NCI-H1417 (cell line): Measurements from ENCODE around the gene FGFBP2.

Source experiments
- DNase-seq, 3 experiments: peaks; one replicate each; lab custom pipeline; 2025; lab: John Stamatoyannopoulos, UW

The FGFBP2 gene

DNA sequence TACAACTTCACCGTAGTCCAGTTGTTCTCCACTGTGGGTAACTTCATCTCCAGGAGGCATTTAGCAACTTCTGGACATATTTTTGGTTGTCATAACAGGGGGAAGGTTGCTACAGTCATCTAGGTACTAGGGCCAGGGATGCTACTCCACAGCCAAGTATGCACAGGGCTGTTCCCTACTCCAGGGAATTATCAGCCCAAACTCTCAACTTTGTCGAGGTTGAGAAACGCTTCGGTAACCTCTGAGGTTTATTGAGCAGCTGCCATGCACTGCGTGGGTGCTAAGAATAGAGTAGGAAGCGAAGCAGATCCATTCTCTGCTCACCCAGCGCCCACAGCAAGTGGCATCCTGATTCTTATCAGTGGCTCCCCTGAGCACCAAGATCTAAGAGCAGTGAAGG is 32.7 kb downstream of the FGFBP2 start:
- no peak for DNase-seq

DNA sequence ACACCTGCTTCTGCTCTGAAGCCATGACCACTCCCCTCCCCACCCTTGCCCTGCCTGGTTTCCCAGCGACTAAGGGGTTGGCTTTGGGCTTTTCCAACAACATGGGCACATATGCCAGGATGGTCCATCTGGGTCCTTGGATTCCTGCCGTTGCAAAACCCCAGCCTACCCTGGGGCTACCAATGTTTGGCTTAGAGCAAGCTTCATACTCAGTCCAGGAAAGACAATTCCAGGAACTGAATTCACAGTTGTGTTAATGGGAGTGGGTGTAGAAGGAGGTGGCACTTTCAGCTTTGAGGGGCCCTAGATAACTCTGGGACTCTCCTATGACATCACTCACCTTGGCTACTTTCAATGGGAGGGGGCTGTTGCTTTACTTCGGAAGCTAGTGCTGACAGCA is 33.4 kb downstream of the FGFBP2 start:
- DNase-seq, result no peak

DNA sequence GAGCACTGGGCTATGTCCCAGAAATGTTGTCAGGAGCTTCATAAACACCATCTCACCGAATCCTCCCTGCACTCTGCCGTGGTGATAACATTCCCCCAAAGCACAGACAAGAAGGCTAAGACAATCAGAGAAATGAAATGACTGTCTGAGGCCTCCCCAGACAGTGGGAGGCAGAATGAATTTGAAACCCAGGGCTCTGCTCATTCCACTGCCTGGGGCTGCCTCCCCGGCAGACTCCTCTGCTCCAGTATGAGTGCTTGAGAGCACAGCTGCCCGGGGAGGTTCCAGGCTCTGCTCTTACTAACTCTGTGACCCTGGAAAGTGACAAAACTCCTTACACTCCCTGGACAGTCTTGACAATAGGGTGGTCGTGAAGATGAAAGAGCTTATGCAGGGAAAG is 34.1 kb downstream of the FGFBP2 start:
- no peak for DNase-seq

DNA sequence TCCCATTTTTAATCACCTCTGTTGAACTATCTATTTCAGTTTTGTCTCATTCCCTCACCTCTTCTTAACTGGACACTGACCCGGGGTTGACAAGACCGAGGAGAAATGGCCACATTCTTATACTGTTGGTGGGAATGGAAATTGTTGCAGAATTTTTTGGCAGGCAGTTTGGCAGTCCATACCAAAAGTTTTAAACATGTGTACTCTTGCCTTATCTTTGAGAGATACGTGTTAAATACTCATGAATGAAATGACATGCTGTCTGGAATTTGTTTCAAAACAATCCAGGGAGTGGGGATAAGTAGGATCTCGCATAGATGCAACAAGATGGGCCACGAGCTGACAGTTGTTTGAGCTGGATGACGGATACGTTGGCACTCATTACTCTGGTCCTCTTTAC is 36.5 kb downstream of the FGFBP2 start:
- no peak for DNase-seq

DNA sequence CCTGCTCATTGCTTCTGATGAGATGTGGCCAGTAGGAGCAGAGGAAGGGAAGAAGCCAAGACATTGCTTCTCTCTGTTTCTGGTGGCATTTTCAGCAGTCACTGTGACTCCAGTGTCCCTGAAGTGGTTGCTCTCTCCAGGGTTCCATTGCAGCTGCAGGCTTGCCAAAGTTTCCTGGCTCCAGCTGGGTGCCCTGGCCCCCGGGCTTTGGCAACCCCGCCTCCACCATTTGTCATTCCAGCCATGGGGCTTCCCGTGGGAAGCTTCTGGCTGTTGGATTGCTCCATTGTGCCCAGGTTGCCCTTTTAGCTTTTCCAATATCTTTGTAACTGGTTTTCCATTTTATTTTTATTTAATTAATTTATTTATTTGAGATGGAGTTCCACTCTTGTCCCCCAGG is 37.1 kb downstream of the FGFBP2 start:
- DNase-seq, result peak in 1 of 3 experiments; percentile 4

DNA sequence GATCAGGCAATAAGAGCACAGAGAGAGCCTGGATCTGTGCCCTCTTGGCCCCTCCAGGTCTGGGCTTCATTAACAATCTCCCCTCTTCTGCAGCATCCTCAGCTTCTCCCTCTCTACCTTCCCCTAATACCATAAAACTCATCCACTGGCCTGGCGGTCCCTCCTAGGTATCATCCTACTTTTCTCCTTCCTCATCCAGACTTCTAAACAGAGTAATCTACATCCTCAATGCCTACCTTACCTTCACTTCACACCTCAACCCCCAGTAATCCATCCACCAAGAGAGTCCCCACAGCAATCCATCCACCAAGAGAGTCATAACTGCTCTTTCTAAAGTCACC is 41.4 kb downstream of the FGFBP2 start:
- no peak for DNase-seq

DNA sequence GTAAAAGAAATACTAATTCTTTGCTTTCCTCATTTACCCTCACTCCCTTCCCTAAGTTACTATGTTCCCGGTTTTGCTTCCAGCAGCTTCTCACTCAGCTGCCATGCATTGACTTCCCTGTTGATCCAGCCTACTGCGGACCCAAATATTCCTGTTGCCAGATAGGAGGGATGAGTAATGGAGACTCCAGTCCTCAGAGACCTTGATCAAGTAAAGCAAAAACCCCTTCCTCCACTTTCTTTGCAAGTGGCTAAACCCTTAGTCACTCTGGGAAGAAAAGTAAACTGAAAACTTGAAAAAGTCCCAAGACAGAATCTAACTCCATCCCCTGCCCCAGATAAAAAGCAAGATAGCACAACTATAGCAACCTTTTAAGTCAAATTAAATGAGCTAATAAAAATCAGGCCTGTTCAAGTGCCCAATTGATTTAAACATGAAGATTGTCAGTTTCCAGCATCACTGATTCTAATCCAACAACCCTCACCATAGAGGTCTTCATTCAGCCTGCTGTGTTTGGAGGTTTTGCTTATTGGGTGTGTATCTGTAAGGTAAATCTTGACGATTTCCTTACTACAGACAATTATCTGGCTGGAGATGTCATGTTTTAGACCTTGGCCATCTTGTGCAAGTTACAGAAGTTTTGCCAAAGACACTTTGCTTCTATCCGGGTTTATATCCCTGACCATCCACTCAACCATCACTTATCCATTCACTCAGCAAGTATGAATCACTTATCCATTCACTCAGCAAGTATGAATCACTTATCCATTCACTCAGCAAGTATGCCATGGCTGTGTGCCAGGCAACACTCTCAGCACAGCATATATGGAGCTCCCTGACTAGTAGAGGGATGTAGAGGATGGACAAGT is 42.0 kb downstream of the FGFBP2 start:
- peak in 1 of 3 experiments; percentile 76 for DNase-seq

DNA sequence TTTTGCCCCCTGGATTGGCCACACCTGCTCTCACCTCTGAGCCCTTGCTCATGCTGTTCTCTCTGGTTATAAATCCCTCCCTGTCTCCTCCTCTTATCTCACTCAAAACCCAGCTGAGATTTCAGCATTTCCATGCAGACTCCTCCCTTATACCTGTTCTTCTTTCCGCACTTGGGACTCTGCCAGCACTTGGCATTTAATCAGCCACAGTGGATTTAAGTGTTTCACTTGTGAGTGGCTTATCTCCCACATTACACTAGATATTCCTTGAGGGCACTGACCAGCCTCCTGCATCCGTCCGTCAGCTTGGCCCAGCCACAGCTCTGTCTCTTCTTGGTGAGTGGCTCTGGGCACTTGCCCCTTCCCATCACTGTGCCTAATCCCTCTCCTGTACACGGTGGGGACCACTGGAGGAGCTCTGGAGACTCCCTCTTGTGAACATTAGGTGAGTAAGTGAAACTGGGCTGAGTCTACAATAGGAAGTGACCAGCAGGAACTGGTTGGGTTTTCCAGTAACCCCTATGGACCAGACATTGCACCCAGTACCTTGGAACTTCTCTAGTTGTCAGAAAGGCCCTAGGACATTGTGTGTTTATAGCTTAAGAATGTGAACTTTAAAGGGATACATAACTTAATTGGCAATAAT is 44.4 kb downstream of the FGFBP2 start:
- peak in 1 of 3 experiments; percentile 81 for DNase-seq

DNA sequence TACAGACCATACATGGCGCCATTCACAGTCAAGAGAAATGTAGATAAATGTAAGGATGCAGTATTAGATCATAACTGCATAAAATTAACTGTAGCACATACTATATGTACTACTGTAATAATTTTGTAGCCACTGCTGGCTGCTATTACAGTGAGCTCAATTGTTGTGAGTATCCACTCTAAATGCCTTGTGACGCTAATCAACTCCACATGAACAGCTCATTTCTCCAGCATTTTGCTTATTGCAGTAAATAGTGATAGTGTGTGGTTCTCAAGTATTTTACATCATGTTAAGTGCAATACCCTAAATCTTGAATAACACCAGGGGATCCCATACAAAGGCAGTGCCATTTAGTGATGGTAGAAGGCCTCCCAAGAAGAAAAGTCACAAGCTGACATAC is 45.7 kb downstream of the FGFBP2 start:
- DNase-seq, result no peak

DNA sequence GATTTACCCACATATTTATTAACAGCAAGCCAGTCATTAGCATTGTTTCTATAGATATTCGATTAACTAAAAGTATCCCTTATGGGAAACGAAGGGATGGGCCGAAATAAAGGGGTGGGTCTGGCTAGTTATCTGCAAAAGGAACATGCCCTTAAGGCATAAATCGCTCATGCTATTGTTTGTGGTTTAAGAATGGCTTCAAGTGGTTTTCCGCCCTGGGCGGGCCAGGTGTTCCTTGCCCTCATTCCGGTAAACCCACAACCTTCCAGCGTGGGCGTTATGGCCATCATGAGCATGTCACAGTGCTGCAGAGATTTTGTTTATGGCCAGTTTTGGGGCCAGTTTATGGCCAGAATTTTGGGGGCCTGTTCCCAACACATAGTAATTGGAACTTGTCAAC is 46.6 kb downstream of the FGFBP2 start:
- DNase-seq, result peak in 1 of 3 experiments; percentile 3

DNA sequence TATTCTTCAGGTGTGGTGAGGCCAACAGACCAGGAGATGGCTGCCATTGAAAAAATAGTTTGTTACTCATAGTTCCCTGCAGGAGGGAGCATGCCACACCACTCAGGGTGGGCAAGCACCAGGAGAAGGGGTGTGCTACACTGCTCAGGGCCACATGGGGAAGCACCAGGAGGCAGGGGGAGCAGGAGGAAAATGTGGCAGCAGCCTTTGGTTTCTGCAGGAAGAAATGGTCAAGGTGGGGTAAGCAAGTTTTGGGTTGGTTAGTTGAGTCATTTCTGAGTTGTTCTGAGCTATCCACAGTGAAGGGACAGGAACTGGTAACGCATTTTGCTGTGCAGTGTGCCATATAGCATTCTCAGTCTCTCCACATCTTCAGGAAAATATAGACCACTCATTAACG is 48.2 kb downstream of the FGFBP2 start:
- no peak for DNase-seq

DNA sequence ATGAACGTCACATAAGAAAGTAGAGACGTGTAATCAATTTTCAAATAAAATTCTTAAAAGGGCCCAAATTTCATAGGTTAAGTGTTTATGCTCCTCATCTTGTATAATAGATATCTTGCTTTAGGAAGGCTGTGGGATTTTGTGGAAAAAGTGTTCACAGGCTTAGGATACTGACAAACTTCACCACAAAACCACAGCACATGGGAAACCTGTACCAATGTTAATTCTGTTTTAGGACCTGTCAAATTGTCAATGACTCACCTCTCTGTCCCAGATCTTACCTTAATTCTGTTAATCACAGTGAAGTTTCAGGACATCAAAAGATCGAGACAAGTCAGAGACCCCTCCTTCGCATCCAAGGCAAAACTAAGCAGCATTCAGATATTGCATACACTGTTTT is 48.7 kb downstream of the FGFBP2 start:
- no peak for DNase-seq

DNA sequence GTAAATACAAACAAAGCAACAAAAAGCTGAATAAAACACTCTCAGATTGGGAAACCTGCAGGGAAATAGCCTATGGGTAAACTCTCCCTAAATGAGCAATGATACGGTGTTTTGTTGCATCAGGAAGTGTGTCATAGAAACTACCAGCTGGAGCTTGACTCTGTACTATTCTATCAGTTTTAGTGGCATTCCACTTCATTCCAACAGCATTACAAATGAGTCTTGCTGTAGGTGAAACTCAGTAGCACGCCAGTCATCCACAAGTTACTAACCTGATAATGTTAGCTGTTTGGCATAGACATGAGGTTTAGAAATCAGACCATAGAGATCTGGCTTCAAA is 49.4 kb downstream of the FGFBP2 start:
- no peak for DNase-seq

DNA sequence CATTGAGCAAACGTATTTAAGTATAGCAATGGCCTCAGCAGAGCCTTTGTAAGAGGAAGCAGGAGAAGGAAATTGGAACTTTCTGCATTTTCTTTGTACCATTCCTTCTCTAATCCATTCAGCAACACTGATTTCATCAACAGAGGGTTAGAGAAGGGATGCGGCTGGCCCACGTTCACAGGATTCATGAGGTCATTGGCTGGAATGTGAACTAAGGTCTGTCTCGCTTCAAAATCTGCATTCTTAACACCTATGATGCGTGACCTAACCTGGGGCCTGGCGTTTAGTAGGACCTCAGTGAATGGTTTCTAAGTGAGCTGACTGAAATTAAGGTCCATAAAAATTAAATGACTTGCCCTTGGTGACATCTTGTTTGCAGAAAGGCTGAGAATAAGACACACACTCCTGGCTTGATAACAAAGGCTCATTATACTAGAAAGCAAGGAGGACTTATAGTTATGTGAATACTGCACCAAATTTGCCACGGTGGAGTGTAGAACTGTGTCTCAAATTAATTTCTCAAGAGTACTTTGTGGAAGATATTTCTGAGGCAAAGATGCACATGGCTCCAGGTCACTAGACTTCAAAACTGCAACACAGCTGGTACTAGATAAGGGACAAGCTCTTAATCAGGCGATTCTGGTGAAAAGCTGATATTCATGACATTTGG is 49.9 kb downstream of the FGFBP2 start:
- DNase-seq, result no peak

DNA sequence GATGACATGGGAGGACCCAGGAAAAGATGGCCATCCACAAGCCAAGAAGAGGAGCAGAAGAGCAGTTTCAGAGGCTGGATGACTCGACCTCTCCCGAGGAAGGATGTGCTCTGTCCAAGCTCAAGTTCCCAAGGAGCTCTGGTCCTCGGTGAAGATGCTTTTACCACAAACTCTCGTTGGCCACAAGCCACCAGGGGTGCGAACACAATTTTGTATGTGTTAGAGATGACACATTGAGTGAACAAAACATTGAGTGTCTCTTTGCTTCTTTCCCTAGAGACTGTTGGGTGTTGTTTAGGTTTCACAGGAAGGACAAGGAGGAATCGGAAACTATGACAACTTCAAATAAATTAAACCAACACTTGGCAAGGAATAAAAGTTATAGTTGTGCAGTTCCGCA is 50.7 kb downstream of the FGFBP2 start:
- no peak for DNase-seq
